Liver (tissue), 9 donors: Measurements from ENCODE around the gene PALB2. TPM values are rescaled to one million over a fixed set of nuclear protein-coding genes. Genes with fewer than 3 reads are reported as not detected.
"Not testable (repeated sequence)": the region's sequence is repeated elsewhere in the genome, so short reads cannot be mapped to it uniquely, and the experiment has no call there.

Experiments used
- DNase-seq: peaks from one replicate; pipeline ENCODE4 v3.0.0-alpha.2; 2017; ENCODE audit warnings: low spot score
- H3K27ac ChIP-seq, 2 donors: one replicate each; pipeline ENCODE4 v1.7.0; 2013; ENCODE audit warnings: inconsistent platforms in 2 of 2, low read length in 2 of 2, control low read depth in 1 of 2, low read depth in 1 of 2, mild to moderate bottlenecking in 1 of 2
- H3K27me3 ChIP-seq, 4 donors: one replicate each; pipeline versions ENCODE4 v1.6.1 to v1.7.0; 2013; ENCODE audit warnings: low read length in 3 of 4, inconsistent platforms in 1 of 4, mild to moderate bottlenecking in 1 of 4, moderate library complexity in 1 of 4; ENCODE audit not compliant: control insufficient read depth in 4 of 4, insufficient read depth in 4 of 4
- H3K36me3 ChIP-seq, 4 donors: one replicate each; pipeline versions ENCODE4 v1.6.1 to v1.7.0; 2013; ENCODE audit warnings: low read length in 3 of 4, mild to moderate bottlenecking in 3 of 4, low read depth in 1 of 4, moderate library complexity in 1 of 4; ENCODE audit not compliant: control insufficient read depth in 4 of 4, insufficient read depth in 3 of 4
- H3K4me1 ChIP-seq, 4 donors: one replicate each; pipeline versions ENCODE4 v1.6.1 to v1.7.0; 2013; ENCODE audit warnings: low read length in 3 of 4, mild to moderate bottlenecking in 3 of 4, moderate library complexity in 1 of 4; ENCODE audit not compliant: control insufficient read depth in 4 of 4, insufficient read depth in 4 of 4
- H3K4me3 ChIP-seq, 3 donors: one replicate each; pipeline versions ENCODE4 v1.6.1 to v1.7.0; 2013; ENCODE audit warnings: low read length in 3 of 3, control low read depth in 1 of 3, low read depth in 1 of 3, mild to moderate bottlenecking in 1 of 3
- H3K9ac ChIP-seq, 2 donors: one replicate each; pipeline ENCODE4 v1.7.0; 2013; ENCODE audit warnings: low read length in 2 of 2, mild to moderate bottlenecking in 2 of 2, moderate library complexity in 2 of 2, control low read depth in 1 of 2, low read depth in 1 of 2
- H3K9me3 ChIP-seq, 4 donors: one replicate each; pipeline versions ENCODE4 v1.6.1 to v1.7.0; 2013; ENCODE audit warnings: low read length in 3 of 4; ENCODE audit not compliant: control insufficient read depth in 4 of 4
- EGR1 ChIP-seq, 2 donors: IDR thresholded peaks; 2 replicates each; pipeline ENCODE4 v1.6.1; 2016 to 2018; ENCODE audit warnings: antibody characterized with exemption in 2 of 2, low read depth in 2 of 2
- FOXA1 ChIP-seq: IDR thresholded peaks from 2 replicates; pipeline ENCODE4 v1.6.1; 2016; ENCODE audit warnings: antibody characterized with exemption
- FOXA2 ChIP-seq: IDR thresholded peaks from 2 replicates; pipeline ENCODE4 v1.6.1; 2016; ENCODE audit warnings: antibody characterized with exemption
- NR2F2 ChIP-seq: IDR thresholded peaks from 2 replicates; pipeline ENCODE4 v1.6.1; 2016; ENCODE audit warnings: antibody characterized with exemption
- RAD21 ChIP-seq, 2 donors: IDR thresholded peaks; 2 replicates each; pipeline ENCODE4 v1.6.1; 2016; ENCODE audit warnings: antibody characterized with exemption in 2 of 2, mild to moderate bottlenecking in 2 of 2
- SP1 ChIP-seq: IDR thresholded peaks from 2 replicates; pipeline ENCODE4 v1.6.1; 2018; ENCODE audit warnings: antibody characterized with exemption, mild to moderate bottlenecking
- WGBS: extraction: QIAGEN DNeasy Blood & Tissue Kit; methylation state at CpG from one replicate; pipeline ENCODE4 v1.1.7; 2013; 5-methylcytosine and 5-hydroxymethylcytosine counted together
- polyA plus RNA-seq, 2 donors: library from polyadenylated mRNA; stranded (reverse) in 1 of 2; unstranded in 1 of 2; fragments of 200-250 nt in 1 of 2; fragments of >200 nt in 1 of 2; fragmentation: Nextera tagmentation in 1 of 2; extraction: Ambion mirVana in 1 of 2; gene quantifications; one replicate each; pipeline versions ENCODE4 v1.2.1 to v1.2.3, GENCODE V29; 2013 to 2015
- total RNA-seq, 2 donors: library from RNA; depleted of rRNA; stranded (reverse); fragments of >200 nt; gene quantifications; one replicate each; pipeline ENCODE4 v1.2.3, GENCODE V29; 2014
- TF ChIP-seq, protein P1 (sequence below): IDR thresholded peaks from 2 replicates; pipeline ENCODE4 v1.6.1; 2016; ENCODE audit warnings: antibody characterized with exemption
- TF ChIP-seq, protein P2 (sequence below): fragments of 150-350 bp; IDR thresholded peaks from 2 replicates; pipeline ENCODE4 v1.5.1; 2017; ENCODE audit warnings: improper control_type of control experiment, low read depth, low read length; ENCODE audit not compliant: missing input control
- TF ChIP-seq, protein P3 (sequence below): IDR thresholded peaks from 2 replicates; pipeline ENCODE4 v1.6.1; 2016; ENCODE audit warnings: antibody characterized with exemption, mild to moderate bottlenecking
- donor health status: healthy.
- donor health status: healthy.
- donor health status: healthy.
- donor health status: healthy.
- donor health status: healthy.

PALB2 gene
- total and polyA plus RNA-seq, 4 donors = 4.1 to 7.6 (median 4.7) TPM

DNA sequence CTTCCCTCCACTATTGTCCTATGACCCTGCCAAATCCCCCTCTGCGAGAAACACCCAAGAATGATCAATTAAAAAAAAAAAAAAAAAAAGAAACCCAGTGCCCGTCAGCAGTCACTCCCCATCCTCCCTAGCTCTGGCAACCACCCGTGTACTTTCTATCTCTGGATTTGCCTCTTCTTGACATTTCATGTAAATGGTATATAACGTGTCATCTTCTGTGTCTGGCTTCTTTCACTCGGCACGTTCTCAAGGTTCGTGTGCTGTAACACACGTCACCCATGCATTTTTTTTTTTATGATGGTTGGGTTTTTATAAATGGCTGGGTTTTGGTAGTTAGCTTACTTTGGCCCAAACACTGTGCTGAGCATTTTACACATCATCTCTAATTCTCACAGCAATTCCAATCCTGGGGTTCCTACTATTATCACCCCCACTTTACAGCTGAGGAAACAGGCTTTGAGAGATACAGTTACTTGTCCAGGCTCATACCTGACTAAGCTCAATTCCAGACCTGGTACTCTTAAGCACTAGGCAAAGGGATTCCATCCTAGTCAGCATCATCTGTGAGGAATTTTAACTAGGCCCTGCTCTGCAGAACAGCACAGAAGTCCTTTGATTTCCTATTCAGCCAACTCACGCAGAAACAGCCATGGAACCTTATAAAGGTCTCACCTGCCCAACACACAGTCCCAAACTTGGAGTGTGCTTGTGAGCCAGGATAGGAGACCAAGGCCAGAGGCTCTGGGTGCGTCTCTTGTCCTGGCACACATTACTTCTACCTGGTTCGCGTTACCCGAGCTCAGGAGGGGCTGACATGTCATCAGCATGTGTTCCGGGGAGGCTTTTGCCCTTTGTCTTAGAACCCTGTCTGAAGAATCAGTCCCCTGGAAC, 56.7 kb downstream of the PALB2 start:
- Histone ChIP-seq H3K9me3 (no peaks in the 10 kb centered on the region), H3K27ac (no peak overlapping the region), H3K4me1 (no peaks in the 10 kb centered on the region), H3K9ac (no peak overlapping the region), H3K36me3 (peaks cover 18 to 57% (median 43%) of the 10 kb centered on the region in 4 donors), H3K4me3 (no peak overlapping the region), H3K27me3 (no peaks in the 10 kb centered on the region)
- TF ChIP-seq SP1 (no peak), NR2F2 (no peak), FOXA2 (no peak), EGR1 (IDR thresholded peaks at IDR 0.05; ENCODE audit: low read depth in 2 of 2) (no peak), FOXA1 (no peak), RAD21 (IDR thresholded peaks at IDR 0.05) (no peak)
- TF ChIP-seq, protein P1, sequence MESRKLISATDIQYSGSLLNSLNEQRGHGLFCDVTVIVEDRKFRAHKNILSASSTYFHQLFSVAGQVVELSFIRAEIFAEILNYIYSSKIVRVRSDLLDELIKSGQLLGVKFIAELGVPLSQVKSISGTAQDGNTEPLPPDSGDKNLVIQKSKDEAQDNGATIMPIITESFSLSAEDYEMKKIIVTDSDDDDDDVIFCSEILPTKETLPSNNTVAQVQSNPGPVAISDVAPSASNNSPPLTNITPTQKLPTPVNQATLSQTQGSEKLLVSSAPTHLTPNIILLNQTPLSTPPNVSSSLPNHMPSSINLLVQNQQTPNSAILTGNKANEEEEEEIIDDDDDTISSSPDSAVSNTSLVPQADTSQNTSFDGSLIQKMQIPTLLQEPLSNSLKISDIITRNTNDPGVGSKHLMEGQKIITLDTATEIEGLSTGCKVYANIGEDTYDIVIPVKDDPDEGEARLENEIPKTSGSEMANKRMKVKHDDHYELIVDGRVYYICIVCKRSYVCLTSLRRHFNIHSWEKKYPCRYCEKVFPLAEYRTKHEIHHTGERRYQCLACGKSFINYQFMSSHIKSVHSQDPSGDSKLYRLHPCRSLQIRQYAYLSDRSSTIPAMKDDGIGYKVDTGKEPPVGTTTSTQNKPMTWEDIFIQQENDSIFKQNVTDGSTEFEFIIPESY = no peak
- TF ChIP-seq, protein P2, sequence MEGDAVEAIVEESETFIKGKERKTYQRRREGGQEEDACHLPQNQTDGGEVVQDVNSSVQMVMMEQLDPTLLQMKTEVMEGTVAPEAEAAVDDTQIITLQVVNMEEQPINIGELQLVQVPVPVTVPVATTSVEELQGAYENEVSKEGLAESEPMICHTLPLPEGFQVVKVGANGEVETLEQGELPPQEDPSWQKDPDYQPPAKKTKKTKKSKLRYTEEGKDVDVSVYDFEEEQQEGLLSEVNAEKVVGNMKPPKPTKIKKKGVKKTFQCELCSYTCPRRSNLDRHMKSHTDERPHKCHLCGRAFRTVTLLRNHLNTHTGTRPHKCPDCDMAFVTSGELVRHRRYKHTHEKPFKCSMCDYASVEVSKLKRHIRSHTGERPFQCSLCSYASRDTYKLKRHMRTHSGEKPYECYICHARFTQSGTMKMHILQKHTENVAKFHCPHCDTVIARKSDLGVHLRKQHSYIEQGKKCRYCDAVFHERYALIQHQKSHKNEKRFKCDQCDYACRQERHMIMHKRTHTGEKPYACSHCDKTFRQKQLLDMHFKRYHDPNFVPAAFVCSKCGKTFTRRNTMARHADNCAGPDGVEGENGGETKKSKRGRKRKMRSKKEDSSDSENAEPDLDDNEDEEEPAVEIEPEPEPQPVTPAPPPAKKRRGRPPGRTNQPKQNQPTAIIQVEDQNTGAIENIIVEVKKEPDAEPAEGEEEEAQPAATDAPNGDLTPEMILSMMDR = no peak
- TF ChIP-seq, protein P3, sequence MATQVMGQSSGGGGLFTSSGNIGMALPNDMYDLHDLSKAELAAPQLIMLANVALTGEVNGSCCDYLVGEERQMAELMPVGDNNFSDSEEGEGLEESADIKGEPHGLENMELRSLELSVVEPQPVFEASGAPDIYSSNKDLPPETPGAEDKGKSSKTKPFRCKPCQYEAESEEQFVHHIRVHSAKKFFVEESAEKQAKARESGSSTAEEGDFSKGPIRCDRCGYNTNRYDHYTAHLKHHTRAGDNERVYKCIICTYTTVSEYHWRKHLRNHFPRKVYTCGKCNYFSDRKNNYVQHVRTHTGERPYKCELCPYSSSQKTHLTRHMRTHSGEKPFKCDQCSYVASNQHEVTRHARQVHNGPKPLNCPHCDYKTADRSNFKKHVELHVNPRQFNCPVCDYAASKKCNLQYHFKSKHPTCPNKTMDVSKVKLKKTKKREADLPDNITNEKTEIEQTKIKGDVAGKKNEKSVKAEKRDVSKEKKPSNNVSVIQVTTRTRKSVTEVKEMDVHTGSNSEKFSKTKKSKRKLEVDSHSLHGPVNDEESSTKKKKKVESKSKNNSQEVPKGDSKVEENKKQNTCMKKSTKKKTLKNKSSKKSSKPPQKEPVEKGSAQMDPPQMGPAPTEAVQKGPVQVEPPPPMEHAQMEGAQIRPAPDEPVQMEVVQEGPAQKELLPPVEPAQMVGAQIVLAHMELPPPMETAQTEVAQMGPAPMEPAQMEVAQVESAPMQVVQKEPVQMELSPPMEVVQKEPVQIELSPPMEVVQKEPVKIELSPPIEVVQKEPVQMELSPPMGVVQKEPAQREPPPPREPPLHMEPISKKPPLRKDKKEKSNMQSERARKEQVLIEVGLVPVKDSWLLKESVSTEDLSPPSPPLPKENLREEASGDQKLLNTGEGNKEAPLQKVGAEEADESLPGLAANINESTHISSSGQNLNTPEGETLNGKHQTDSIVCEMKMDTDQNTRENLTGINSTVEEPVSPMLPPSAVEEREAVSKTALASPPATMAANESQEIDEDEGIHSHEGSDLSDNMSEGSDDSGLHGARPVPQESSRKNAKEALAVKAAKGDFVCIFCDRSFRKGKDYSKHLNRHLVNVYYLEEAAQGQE = no peak
- 94% methylated on average over 13 of the region's 14 CpGs for WGBS
- DNase-seq = no peak

DNA sequence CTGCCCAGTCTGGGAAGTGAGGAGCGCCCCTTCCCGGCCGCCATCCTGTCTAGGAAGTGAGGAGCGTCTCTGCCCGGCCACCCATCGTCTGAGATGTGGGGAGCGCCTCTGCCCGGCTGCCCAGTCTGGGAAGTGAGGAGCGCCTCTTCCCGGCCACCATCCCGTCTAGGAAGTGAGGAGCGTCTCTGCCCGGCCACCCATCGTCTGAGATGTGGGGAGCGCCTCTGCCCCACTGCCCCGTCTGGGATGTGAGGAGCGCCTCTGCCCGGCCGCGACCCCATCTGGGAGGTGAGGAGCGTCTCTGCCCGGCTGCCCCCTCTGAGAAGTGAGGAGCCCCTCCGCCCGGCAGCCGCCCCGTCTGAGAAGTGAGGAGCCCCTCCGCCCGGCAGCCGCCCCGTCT, 57.8 kb downstream of the PALB2 start:
- H3K9me3 ChIP-seq, H3K27ac ChIP-seq, H3K4me3 ChIP-seq, H3K4me1 ChIP-seq, H3K9ac ChIP-seq, DNase-seq, H3K27me3 ChIP-seq: not testable (repeated sequence)
- WGBS = 97% methylated on average over 30 of the region's 30 CpGs
- H3K36me3 ChIP-seq = peaks cover 20 to 55% (median 38%) of the 10 kb centered on the region in 4 donors
